Skeletal muscle cell (primary cell): ENCODE results near the gene YTHDC1.
A peak's percentile ranks its signal among the peaks of the same experiment; 100 is the strongest.
"Not testable (repeated sequence)": the region's sequence is repeated elsewhere in the genome, so short reads cannot be mapped to it uniquely, and the experiment has no call there.

Source experiments
- DNase-seq: peaks from one replicate; pipeline ENCODE4 v3.0.0-alpha.2; 2010; ENCODE audit warnings: low read depth
- H3K4me3 ChIP-seq: 2 replicates; pipeline ENCODE4 v1.5.1; 2011; ENCODE audit warnings: low read depth, mild to moderate bottlenecking, control low read depth, low read length, moderate library complexity

The YTHDC1 gene

DNA sequence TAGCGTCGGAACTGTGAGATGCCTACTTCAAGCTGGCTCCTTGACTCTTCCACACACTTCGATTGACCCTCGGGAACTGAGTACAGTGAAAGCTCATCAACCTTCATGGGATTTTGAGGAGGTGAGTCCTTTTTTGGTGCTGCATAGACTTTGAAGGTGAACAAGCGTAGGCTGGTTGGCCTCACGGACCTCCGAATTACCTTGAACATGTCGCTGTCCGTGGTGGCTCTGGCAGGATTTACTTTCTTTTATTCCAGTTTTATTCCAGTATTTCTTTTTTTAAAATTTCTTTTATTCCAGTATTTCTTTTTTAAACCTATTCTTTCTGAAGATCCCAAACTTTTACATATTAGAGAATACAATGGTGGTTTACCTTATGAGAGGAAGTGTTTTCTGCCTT lies 45.2 kb downstream of the YTHDC1 start:
- DNase-seq: no peak
- H3K4me3 ChIP-seq: no peak overlapping the region

DNA sequence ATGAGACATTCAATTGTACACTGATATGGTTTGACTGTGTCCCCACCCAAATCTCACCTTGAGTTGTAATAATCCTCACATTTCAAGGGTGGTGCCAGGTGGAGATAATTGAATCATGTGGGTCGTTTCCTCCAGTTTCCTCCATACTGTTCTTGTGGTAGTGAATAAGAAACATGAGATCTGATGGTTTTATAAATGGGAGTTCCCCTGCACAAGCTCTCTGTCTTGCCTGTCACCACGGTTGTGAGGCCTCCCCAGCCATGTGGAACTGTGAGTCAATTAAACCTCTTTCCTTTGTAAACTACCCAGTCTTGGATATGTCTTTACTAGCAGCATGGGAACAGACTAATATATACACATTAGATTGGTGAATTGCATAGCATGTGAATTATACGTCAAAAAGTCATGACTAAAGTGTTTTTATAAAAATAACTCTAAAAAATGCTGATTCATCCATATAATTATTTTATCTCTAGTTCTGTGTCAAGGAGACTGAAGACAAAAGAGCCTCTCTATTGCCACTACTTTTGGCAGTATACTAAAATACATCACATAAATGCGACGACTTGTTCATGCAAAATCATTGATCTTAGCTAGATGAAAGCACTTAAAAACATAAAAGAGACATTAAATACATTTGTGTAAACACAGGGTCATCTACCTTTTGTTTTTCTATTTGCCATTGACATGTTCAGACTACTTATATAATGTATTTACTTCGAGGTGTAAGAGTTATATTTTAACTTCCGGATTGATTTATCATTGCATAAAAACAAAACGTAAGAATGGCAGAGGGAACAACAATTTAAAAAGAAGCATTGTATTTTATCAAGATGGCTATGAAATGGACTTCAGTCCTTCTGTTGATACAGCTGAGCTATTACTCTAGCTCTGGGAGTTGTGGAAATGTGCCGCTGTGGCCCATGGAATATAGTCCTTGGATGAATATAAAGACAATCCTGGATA lies 50.1 kb downstream of the YTHDC1 start:
- no peak for DNase-seq
- no peak overlapping the region for H3K4me3 ChIP-seq

DNA sequence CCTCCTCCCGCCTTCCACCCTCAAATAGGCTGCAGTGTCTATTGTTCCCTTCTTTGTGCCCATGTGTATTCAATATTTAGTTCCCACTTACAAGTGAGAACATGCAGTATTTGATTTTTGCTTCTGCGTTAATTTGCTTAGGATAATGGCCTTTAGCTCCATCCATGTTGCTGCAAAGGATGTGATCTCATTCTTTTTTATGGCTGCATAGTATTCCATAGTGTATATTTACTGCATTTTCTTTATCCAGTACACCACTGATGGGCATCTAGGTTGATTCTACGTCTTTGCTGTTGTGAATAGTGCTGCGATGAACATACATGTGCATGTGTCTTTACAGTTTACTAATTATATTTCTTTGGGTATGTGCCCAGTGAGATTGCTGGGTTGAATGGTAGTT lies 52.8 kb downstream of the YTHDC1 start:
- DNase-seq: no peak
- H3K4me3 ChIP-seq: no peak overlapping the region

DNA sequence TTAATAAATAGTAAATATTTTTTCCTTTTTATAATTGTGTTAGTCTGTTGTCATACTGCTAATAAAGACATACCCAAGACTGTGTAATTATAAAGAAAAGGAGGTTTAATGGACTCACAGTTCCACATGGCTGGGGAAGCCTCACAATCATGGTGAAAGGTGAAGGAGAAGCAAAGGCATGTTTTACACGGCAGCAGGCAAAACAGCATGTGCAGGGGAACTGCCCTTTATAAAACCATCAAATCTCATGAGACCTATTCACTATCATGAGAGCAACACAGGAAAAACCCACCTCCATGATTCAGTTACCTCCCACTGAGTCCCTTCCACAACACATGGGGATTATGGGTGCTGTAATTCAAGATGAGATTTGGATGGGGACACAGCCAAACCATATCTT lies 58.6 kb downstream of the YTHDC1 start:
- no peak for DNase-seq
- H3K4me3 ChIP-seq: no peak overlapping the region

DNA sequence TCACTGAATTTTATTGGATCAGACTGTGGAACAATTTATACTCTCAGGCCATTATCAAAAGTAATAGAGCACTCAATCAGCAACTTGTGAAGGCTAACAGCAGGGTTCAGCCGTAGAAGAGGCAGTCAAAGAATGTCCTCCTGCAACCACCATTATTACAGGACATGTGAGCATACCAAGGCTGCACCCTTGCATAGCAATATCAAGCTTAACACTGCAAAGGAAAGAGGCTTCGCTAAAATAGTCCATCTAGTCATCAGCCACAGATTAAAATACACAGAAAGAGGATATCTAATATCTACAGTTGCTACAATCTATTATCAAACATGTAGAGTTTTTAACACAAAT lies 61.5 kb downstream of the YTHDC1 start:
- no peak for DNase-seq
- H3K4me3 ChIP-seq: no peak overlapping the region

DNA sequence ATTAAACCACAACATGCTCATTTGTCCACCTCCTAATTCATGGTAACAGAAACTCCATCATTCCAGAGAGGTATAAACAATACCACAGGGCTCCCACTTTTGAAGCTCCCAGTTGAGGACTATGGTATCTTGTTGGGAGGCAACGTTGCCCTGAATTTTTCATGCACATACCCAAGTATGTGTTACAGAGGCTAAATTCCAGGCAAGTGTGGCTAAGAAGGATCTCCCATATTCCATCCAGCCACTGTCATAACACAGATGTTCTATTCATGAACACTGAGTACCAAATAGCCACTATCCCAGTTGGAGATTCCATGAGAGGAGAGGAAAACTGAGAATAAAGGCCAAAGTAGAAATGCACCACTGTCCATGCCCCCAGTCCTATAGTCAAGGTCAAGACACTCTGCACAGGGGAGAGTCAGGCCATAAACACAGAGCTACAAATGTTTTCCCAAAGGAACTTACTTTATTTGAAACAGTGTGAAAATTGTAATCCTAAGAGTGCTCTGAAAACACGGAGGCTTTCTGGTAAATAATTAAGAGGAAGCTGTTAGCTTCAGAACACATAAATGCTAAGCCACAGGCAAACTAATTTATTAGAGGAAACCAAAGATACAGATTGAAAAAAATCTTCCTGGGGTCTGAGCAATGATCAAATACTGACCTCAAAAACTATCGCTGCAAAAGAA lies 62.0 kb downstream of the YTHDC1 start:
- H3K4me3 ChIP-seq: no peak overlapping the region
- DNase-seq: no peak

DNA sequence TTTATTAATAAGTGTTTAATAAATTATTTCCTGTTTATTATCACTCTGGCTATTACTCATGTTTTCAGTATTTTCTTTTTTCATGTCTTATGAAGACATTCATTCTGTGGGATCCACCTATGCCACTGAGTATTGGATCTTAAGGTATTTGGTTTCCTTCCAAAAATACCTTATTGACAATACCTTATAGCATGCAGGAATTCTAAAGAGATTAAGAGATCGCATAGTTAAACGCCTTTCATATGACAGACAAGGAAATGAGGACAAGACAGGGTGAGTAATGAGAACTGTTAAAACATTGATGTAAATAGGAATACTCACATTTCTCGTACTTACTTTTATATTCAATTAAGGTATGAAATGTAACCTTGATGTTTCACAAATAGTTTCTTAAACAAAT lies 66.2 kb downstream of the YTHDC1 start:
- no peak overlapping the region for H3K4me3 ChIP-seq
- DNase-seq: no peak

DNA sequence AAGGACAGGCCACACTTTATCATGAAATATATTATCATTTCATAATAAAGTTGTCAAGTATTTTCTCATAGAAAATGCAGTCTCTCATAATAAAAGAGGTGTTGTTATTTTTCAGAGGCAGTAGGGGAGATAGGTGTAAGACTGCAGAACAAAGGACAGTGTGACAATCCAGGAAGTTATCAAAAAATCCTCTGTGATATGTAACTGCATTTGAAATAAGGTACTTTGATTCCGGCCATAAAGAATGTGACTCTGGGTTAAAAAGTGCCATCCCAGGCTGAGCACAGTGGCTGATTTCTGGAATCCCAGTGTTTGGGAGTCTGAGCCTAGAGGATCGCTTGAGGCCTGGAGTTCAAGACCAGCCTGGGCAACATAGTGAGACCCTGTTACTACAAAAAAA lies 66.8 kb downstream of the YTHDC1 start:
- no peak overlapping the region for H3K4me3 ChIP-seq
- DNase-seq: no peak

DNA sequence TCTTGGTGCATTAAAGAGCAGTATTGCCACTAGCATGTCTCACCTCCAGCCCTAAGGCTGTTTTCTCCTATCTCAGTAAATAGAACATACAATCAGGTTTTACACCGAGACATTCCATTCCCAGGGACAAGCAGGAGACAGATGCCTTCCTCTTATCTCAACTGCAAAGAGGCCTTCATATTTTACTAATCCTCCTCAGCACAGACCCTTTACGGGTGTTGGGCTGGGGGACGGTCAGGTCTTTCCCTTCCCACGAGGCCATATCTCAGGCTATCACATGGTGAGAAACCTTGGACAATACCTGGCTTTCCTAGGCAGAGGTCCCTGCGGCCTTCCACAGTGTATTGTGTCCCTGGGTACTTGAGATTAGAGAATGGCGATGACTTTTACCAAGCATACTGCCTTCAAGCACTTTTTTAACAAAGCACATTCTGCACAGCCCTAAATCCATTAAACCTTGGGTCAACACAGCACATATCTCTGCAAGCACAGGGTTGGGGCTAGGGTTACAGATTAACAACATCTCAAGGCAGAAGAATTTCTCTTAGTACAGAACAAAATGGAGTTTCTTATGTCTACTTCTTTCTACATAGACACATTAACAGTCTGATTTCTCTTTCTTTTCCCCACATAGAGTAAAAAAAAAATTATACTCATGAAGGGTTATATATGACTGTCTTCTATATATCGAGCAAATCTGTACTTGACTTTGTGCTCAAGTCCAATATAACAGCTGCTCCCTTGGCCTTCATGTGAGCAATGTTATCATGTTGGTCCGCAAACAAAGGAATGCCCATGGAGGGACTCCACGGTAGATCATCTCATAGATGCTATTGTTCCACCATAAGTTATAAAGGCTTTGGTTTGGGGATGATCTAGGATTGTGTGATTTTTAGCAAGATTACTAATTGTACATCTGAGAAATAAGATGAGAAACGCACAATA lies 67.8 kb downstream of the YTHDC1 start:
- not testable (repeated sequence) for DNase-seq

DNA sequence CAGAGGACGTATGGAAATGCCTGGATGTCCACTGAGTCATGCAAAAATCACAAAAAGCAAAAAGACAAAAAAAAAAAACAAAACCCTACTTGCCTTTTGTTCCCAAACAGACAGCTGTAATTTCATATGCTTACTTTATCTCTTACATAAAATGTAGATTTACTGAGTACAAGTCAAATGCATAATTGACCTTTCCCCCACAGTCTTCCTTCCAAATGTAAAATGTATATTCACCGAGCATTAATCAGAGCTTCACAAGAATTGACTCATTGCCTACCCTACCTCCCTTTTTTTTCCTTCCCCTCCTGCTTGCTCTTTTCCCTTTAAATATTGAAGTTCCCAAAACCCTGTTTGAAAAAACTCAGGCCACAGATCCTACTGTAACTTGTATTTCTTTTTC lies 71.9 kb downstream of the YTHDC1 start:
- DNase-seq: no peak
- no peak overlapping the region for H3K4me3 ChIP-seq

More for the DNA sequence above, 67.8 kb downstream of the YTHDC1 start:
- not testable (repeated sequence) for H3K4me3 ChIP-seq

DNA sequence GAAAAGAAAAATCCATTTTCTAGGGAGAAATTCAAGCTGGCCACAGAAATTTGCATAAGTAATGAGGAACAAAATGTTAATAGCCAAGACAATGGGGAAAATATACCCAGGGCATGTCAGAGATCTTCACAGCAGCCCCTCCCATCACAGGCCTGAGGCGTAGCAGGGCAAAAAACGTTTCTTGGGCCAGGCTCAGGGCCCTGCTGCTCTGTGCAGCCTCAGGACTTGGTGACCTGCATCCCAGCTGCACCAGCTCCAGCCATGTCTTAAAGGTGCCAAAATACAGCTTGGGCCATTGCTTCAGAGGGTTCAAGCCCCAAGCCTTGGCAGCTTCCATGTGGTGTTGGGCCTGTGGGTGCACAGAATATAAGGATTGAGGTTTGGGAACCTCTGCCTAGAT lies 72.3 kb downstream of the YTHDC1 start:
- no peak for DNase-seq
- no peak overlapping the region for H3K4me3 ChIP-seq

DNA sequence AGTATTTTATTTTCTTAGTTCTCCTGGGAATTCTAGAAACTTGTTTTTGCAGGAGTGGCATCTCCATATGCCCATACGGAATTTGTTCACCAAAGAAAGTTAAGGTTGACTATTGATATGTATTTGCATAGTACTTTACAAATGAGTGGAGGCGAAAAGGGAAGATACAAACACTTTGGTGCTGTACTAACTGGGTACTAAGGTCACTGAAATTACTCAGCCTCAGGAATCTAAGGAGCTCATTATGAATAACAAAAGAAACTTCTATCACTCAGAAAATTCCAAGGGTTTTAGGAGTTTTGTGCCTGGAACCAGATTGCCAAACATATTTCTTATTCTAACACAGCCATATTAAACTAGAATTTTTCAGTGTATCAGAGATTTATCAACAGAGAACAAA lies 77.0 kb downstream of the YTHDC1 start:
- DNase-seq: no peak

DNA sequence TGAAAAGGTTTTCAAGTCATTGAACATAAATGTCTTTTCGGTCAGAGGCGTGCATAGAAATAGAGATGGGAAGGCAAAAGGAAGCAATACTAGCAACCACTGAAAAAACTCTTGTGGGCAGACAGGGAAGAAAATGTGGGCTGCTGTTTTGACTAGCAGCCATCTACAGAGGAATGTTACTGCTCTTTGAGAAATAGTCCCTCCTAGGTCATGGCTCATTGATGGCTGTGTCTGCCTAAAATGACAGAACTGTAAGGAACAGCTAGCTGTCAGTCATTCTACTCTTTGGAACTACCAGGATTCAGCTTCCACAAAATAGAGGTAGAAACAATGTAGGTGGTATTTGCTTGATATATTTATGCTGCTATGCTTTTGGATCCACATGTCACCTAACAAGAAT lies 77.5 kb downstream of the YTHDC1 start:
- H3K4me3 ChIP-seq: peak overlapping the region; percentile 38
- DNase-seq: no peak

More for the DNA sequence above, 77.0 kb downstream of the YTHDC1 start:
- H3K4me3 ChIP-seq: no peak overlapping the region

DNA sequence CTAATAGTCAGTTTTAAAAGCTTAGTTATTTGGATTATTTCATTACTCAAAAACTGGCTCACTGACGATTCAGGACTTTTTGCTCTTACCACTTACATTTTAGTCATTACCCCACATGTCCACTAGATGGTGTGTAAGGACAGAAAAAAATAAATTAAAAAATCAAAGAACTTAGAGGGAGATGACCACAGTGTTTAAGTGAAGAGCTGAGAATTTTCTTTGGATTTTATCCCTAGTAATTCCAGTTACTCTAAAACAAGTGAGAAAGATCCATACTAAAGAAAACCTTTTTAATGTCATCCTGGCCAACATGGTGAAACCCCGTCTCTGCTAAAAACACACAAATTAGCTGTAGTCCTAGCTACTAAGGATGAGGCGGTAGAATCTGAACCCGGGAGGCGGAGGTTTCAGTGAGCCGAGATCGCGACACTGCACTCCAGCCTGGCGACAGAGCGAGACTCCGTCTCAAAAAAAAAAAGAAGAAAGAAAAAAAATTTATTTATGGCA lies 78.0 kb downstream of the YTHDC1 start:
- DNase-seq: peak; percentile 22
- H3K4me3 ChIP-seq: peak overlapping the region; percentile 38

DNA sequence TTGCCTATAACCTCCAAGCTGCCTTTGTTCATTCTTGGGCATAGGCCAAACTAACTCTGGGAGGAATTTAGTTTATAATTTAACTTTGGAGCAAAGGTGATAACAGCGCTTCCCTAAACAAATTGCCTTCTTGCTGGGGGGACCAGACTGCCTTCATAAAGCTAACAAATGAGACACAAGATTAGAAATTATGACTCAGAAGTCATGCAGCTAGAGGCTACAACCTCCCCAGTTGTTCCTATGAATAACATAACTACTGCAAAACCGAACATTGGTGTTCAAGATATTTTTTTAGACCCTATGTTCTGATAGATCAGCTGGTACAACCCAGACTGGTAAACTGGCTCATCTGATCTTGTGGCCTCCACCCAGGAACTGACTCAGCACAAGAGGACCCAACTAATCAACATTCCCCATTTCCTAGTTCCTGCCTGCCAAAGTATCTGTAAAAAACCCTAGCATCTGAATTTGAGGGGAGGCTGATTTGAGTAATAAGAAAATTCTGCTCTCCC lies 82.4 kb downstream of the YTHDC1 start:
- no peak overlapping the region for H3K4me3 ChIP-seq
- peak; percentile 14 for DNase-seq

DNA sequence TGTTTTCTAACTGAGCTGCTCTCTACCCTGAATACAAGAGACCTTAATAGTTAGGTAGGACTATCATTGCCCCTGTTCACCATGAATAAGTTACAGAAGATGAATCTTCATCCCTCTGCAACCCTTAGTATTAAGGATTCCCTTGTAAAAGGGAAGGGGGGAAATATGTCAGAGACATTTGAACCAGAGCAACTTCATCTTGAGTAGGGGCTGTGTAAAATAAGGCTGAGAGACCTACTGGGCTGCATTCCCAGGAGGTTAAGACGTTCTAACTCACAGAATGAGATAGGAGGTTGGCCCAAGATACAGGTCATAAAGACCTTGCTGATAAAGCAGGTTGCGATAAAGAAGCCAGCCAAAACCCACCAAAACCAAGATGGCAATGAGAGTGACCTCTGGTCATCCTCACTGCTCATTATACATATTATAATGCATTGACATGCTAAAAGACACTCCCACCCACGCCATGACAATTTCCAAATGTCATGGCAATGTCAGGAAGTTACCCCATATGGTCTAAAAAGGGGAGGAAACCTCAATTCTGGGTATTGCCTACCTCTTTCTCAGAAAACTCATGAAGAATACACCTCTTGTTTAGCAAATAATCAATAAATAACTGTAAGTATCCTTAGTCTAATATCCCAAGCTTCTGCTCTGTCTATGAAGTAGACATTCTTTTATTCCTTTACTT lies 84.9 kb downstream of the YTHDC1 start:
- no peak overlapping the region for H3K4me3 ChIP-seq
- DNase-seq: no peak
